ENCODE results near the gene NTHL1.
A peak's percentile ranks its signal among the peaks of the same experiment; 100 is the strongest.

NTHL1 gene

GRCh38 chr16:2047330-2048115 lies at the start of gene NTHL1, which contains the start of gene TSC2:
TSS of gene NTHL1 (minus strand) at chr16:2047834. CDS start at chr16:2047823, 11 bp downstream.
TSS of gene TSC2 (plus strand) at chr16:2047985. CDS start at chr16:2048616, 631 bp downstream.
- DNase-seq = peak; percentile 98

- no peak for DNase-seq
Measured at GRCh38 chr16:2096853-2097595, 49.4 kb upstream of the NTHL1 start.

GRCh38 chr16:2095918-2096582 lies 48.4 kb upstream of the NTHL1 start:
- DNase-seq = no peak

- DNase-seq = no peak
Measured at GRCh38 chr16:2095315-2095853, 47.8 kb upstream of the NTHL1 start.

GRCh38 chr16:2093793-2094192 lies 46.2 kb upstream of the NTHL1 start:
- DNase-seq = no peak

GRCh38 chr16:2092866-2093265 lies 45.2 kb upstream of the NTHL1 start:
- DNase-seq = no peak

- peak; percentile 6 for DNase-seq
Measured at GRCh38 chr16:2092256-2092620, 44.6 kb upstream of the NTHL1 start.

- peak; percentile 71 for DNase-seq
Measured at GRCh38 chr16:2091547-2092255, 44.1 kb upstream of the NTHL1 start.

- DNase-seq = peak; percentile 83
Measured at GRCh38 chr16:2090777-2091546, 43.3 kb upstream of the NTHL1 start.

- no peak for DNase-seq
Measured at GRCh38 chr16:2090481-2090776, 42.8 kb upstream of the NTHL1 start.

GRCh38 chr16:2089706-2090480 lies 42.3 kb upstream of the NTHL1 start:
- peak; percentile 37 for DNase-seq

GRCh38 chr16:2088759-2089358 lies 41.2 kb upstream of the NTHL1 start:
- peak; percentile 31 for DNase-seq

GRCh38 chr16:2087748-2088631 lies 40.4 kb upstream of the NTHL1 start:
- DNase-seq = no peak

- DNase-seq = peak; percentile 3
Measured at GRCh38 chr16:2086812-2087747, 39.4 kb upstream of the NTHL1 start.

GRCh38 chr16:2086106-2086742 lies 38.6 kb upstream of the NTHL1 start:
- DNase-seq = no peak

- DNase-seq = peak; percentile 3
Measured at GRCh38 chr16:2085669-2086068, 38.0 kb upstream of the NTHL1 start.

- DNase-seq = no peak
Measured at GRCh38 chr16:2084895-2085625, 37.4 kb upstream of the NTHL1 start.

Data from retina (tissue), 1 donor.